ENCODE results near the gene TLCD2.
A peak's percentile ranks its signal among the peaks of the same experiment; 100 is the strongest.
"Not testable (repeated sequence)": the region's sequence is repeated elsewhere in the genome, so short reads cannot be mapped to it uniquely, and the experiment has no call there.

TLCD2 gene

GRCh38 chr17:1725642-1726511, 15.7 kb upstream of the TLCD2 start:
- Histone ChIP-seq H3K36me3 (ENCODE audit: control insufficient read depth, insufficient read depth, low read length) (peaks cover 6% of the 10 kb centered on the region; the same call in 1 of the 2 replicates), H3K27ac (ENCODE audit: low read depth, low read length) (no peak overlapping the region), H3K9me3 (ENCODE audit: control insufficient read depth, insufficient read depth, low read depth, low read length) (no peaks in the 10 kb centered on the region), H3K27me3 (ENCODE audit: control insufficient read depth, insufficient read depth, low read length) (no peaks in the 10 kb centered on the region), H3K9ac (ENCODE audit: low read length) (no peak overlapping the region), H3K4me1 (ENCODE audit: control insufficient read depth, insufficient read depth, low read length) (peaks cover 6% of the 10 kb centered on the region; the same call in 1 of the 2 replicates), H3K4me3 (ENCODE audit: low read depth, low read length) (peak overlapping the region; percentile 59)

DNA sequence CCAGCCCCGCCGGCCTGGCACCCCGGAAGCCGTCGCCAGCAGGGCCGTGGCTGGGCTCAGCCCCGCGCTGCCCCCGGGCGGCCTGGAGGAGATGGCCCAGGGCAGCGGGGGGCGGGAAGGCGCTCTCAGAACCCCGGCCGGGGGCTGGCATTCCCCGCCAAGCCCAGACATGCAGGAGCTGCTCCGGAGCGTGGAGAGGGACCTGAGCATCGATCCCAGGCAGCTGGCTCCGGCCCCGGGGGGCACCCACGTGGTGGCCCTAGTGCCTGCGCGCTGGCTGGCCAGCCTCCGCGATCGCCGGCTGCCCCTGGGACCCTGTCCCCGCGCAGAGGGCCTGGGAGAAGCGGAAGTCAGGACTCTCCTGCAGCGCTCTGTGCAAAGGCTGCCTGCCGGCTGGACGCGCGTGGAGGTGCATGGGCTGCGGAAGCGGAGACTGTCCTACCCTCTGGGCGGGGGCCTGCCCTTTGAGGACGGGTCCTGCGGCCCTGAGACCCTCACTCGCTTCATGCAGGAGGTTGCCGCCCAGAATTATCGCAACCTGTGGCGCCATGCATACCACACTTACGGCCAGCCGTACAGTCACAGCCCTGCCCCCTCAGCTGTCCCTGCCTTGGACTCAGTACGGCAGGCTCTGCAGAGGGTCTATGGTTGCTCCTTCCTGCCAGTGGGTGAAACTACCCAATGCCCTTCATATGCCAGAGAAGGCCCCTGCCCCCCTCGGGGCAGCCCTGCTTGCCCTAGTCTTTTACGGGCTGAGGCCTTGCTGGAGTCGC, 14.9 kb upstream of the TLCD2 start:
- H3K36me3 ChIP-seq (ENCODE audit: control insufficient read depth, insufficient read depth, low read length), result peaks cover 6% of the 10 kb centered on the region; the same call in 1 of the 2 replicates
- peaks cover 6% of the 10 kb centered on the region; the same call in 1 of the 2 replicates for H3K4me1 ChIP-seq (ENCODE audit: control insufficient read depth, insufficient read depth, low read length)
- no peaks in the 10 kb centered on the region for H3K27me3 ChIP-seq (ENCODE audit: control insufficient read depth, insufficient read depth, low read length)
- H3K9me3 ChIP-seq (ENCODE audit: control insufficient read depth, insufficient read depth, low read depth, low read length), result no peaks in the 10 kb centered on the region
- no peak overlapping the region for H3K27ac ChIP-seq (ENCODE audit: low read depth, low read length)
- peak overlapping the region; percentile 57 for H3K9ac ChIP-seq (ENCODE audit: low read length)
- H3K4me3 ChIP-seq (ENCODE audit: low read depth, low read length), result peak overlapping the region; percentile 59

- Histone ChIP-seq H3K27ac (ENCODE audit: low read depth, low read length) (peak within 1 kb of the TSS; percentile 59; the same call in 1 of the 2 replicates), H3K4me3 (ENCODE audit: low read depth, low read length) (peak within 1 kb of the TSS; percentile 59), H3K4me1 (ENCODE audit: control insufficient read depth, insufficient read depth, low read length) (peaks cover 6% of the 10 kb centered on the region; the same call in 1 of the 2 replicates), H3K27me3 (ENCODE audit: control insufficient read depth, insufficient read depth, low read length) (no peaks in the 10 kb centered on the region), H3K9ac (ENCODE audit: low read length) (peak within 1 kb of the TSS; percentile 57), H3K9me3 (ENCODE audit: control insufficient read depth, insufficient read depth, low read depth, low read length) (no peaks in the 10 kb centered on the region), H3K36me3 (ENCODE audit: control insufficient read depth, insufficient read depth, low read length) (peaks cover 6% of the 10 kb centered on the region; the same call in 1 of the 2 replicates)
Measured at GRCh38 chr17:1724351-1724868, 14.2 kb upstream of the TLCD2 start, which contains the start of gene WDR81. TSS of gene WDR81 (plus strand) at chr17:1724704. CDS start at chr17:1724960, 256 bp downstream.

DNA sequence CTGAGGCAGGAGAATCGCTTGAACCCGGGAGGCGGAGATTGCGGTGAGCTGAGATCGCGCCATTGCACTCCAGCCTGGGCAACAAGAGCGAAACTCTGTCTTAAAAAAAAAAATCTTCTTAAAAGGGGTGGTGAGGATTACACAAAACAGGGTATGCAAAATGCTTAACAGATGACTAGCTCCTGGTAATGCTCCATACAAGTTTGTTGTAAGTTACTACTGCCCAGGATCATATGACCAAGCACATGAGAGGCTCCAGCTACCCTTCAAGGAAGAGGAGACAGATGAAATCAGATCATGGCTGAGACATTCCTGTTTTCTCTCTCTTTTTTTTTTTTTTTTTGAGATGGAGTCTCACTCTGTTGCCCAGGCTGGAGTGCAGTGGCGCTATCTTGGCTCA, 11.8 kb upstream of the TLCD2 start:
- not testable (repeated sequence) for H3K9ac ChIP-seq (ENCODE audit: low read length); H3K27me3 ChIP-seq (ENCODE audit: control insufficient read depth, insufficient read depth, low read length); H3K9me3 ChIP-seq (ENCODE audit: control insufficient read depth, insufficient read depth, low read depth, low read length); H3K27ac ChIP-seq (ENCODE audit: low read depth, low read length); H3K36me3 ChIP-seq (ENCODE audit: control insufficient read depth, insufficient read depth, low read length); H3K4me3 ChIP-seq (ENCODE audit: low read depth, low read length)
- H3K4me1 ChIP-seq (ENCODE audit: control insufficient read depth, insufficient read depth, low read length), result peaks cover 11% of the 10 kb centered on the region; the same call in 1 of the 2 replicates

DNA sequence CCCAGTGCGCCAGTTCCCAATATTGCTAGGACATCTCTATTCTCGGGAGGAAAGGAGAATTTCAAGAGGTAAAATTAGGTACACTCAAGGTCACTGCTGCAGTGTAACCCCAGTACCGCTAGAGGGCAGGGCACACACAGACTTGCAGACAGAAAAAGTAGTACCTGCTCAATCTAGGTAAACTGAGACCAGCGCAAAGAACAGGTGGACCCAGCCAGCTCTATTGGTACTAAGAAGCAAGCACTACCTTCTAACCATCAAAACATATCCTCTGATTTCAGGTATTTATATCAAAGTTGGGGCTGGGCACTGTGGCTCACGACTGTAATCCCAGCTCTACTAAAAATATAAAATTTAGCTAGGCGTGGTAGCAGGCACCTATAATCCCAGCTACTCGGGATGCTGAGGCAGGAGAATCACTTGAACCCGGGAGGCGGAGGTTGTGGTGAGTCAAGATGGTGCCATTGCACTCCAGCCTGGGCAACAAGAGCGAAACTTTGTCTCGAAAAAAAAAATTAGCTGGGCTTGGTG, 10.7 kb upstream of the TLCD2 start:
- Histone ChIP-seq H3K36me3 (ENCODE audit: control insufficient read depth, insufficient read depth, low read length) (no peaks in the 10 kb centered on the region), H3K9ac (ENCODE audit: low read length) (no peak overlapping the region), H3K27ac (ENCODE audit: low read depth, low read length) (no peak overlapping the region), H3K9me3 (ENCODE audit: control insufficient read depth, insufficient read depth, low read depth, low read length) (no peaks in the 10 kb centered on the region), H3K4me1 (ENCODE audit: control insufficient read depth, insufficient read depth, low read length) (peaks cover 11% of the 10 kb centered on the region; the same call in 1 of the 2 replicates), H3K4me3 (ENCODE audit: low read depth, low read length) (no peak overlapping the region), H3K27me3 (ENCODE audit: control insufficient read depth, insufficient read depth, low read length) (no peaks in the 10 kb centered on the region)

- no peak overlapping the region for H3K9ac ChIP-seq (ENCODE audit: low read length)
- no peak overlapping the region for H3K27ac ChIP-seq (ENCODE audit: low read depth, low read length)
- H3K4me3 ChIP-seq (ENCODE audit: low read depth, low read length), result no peak overlapping the region
- H3K4me1 ChIP-seq (ENCODE audit: control insufficient read depth, insufficient read depth, low read length), result peaks cover 14% of the 10 kb centered on the region
- H3K27me3 ChIP-seq (ENCODE audit: control insufficient read depth, insufficient read depth, low read length), result no peaks in the 10 kb centered on the region
- no peaks in the 10 kb centered on the region for H3K9me3 ChIP-seq (ENCODE audit: control insufficient read depth, insufficient read depth, low read depth, low read length)
- peaks cover 1% of the 10 kb centered on the region; the same call in 1 of the 2 replicates for H3K36me3 ChIP-seq (ENCODE audit: control insufficient read depth, insufficient read depth, low read length)
Measured at GRCh38 chr17:1718362-1719165, 8.4 kb upstream of the TLCD2 start.

- peaks cover 19% of the 10 kb centered on the region for H3K4me1 ChIP-seq (ENCODE audit: control insufficient read depth, insufficient read depth, low read length)
- peak overlapping the region; percentile 97 for H3K27ac ChIP-seq (ENCODE audit: low read depth, low read length)
- H3K36me3 ChIP-seq (ENCODE audit: control insufficient read depth, insufficient read depth, low read length), result peaks cover 16% of the 10 kb centered on the region
- peak overlapping the region; percentile 93 for H3K9ac ChIP-seq (ENCODE audit: low read length)
- H3K4me3 ChIP-seq (ENCODE audit: low read depth, low read length), result peak overlapping the region; percentile 79
- H3K9me3 ChIP-seq (ENCODE audit: control insufficient read depth, insufficient read depth, low read depth, low read length), result no peaks in the 10 kb centered on the region
- no peaks in the 10 kb centered on the region for H3K27me3 ChIP-seq (ENCODE audit: control insufficient read depth, insufficient read depth, low read length)
Measured at GRCh38 chr17:1716912-1717695, 6.9 kb upstream of the TLCD2 start.

GRCh38 chr17:1716076-1716911, 6.1 kb upstream of the TLCD2 start:
- peaks cover 19% of the 10 kb centered on the region for H3K36me3 ChIP-seq (ENCODE audit: control insufficient read depth, insufficient read depth, low read length)
- peak overlapping the region; percentile 93 for H3K9ac ChIP-seq (ENCODE audit: low read length)
- H3K4me3 ChIP-seq (ENCODE audit: low read depth, low read length), result peak overlapping the region; percentile 79
- peak overlapping the region; percentile 97 for H3K27ac ChIP-seq (ENCODE audit: low read depth, low read length)
- peaks cover 19% of the 10 kb centered on the region for H3K4me1 ChIP-seq (ENCODE audit: control insufficient read depth, insufficient read depth, low read length)
- no peaks in the 10 kb centered on the region for H3K27me3 ChIP-seq (ENCODE audit: control insufficient read depth, insufficient read depth, low read length)
- H3K9me3 ChIP-seq (ENCODE audit: control insufficient read depth, insufficient read depth, low read depth, low read length), result no peaks in the 10 kb centered on the region

DNA sequence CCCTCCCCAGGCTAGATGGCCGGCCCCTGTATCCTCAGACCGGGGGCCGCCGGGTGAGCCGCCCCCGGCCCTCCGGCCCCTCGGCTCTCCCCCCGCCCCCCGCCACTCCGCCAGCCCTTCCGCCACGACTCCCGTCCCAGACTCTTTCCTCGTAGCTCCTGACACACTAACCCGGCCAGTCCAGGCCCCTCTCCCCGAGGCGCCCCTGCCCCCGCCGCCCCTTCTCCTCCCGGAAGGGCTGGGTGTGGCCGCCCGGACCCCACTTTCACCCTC, 5.6 kb upstream of the TLCD2 start:
- Histone ChIP-seq H3K27ac (ENCODE audit: low read depth, low read length) (peak overlapping the region; percentile 37; the same call in 1 of the 2 replicates), H3K27me3 (ENCODE audit: control insufficient read depth, insufficient read depth, low read length) (no peaks in the 10 kb centered on the region), H3K4me3 (ENCODE audit: low read depth, low read length) (peak overlapping the region; percentile 77), H3K4me1 (ENCODE audit: control insufficient read depth, insufficient read depth, low read length) (peaks cover 23% of the 10 kb centered on the region), H3K36me3 (ENCODE audit: control insufficient read depth, insufficient read depth, low read length) (peaks cover 19% of the 10 kb centered on the region), H3K9ac (ENCODE audit: low read length) (peak overlapping the region; percentile 71), H3K9me3 (ENCODE audit: control insufficient read depth, insufficient read depth, low read depth, low read length) (no peaks in the 10 kb centered on the region)
